ENCODE results near the gene CHST4.
"Not testable (repeated sequence)": the region's sequence is repeated elsewhere in the genome, so short reads cannot be mapped to it uniquely, and the experiment has no call there.

The CHST4 gene

GRCh38 chr16:71572497-71573116 lies 46.4 kb downstream of the CHST4 start:
- TF ChIP-seq ZFX (IDR thresholded peaks at IDR 0.05) = no peak
- TF ChIP-seq, protein P1, sequence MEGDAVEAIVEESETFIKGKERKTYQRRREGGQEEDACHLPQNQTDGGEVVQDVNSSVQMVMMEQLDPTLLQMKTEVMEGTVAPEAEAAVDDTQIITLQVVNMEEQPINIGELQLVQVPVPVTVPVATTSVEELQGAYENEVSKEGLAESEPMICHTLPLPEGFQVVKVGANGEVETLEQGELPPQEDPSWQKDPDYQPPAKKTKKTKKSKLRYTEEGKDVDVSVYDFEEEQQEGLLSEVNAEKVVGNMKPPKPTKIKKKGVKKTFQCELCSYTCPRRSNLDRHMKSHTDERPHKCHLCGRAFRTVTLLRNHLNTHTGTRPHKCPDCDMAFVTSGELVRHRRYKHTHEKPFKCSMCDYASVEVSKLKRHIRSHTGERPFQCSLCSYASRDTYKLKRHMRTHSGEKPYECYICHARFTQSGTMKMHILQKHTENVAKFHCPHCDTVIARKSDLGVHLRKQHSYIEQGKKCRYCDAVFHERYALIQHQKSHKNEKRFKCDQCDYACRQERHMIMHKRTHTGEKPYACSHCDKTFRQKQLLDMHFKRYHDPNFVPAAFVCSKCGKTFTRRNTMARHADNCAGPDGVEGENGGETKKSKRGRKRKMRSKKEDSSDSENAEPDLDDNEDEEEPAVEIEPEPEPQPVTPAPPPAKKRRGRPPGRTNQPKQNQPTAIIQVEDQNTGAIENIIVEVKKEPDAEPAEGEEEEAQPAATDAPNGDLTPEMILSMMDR (conservative IDR thresholded peaks at IDR 0.05) = no peak
- no peak overlapping the region for H3K27ac ChIP-seq

GRCh38 chr16:71573387-71574094 lies 47.3 kb downstream of the CHST4 start:
- TF ChIP-seq ZFX (IDR thresholded peaks at IDR 0.05) = no peak
- TF ChIP-seq, protein P1 (conservative IDR thresholded peaks at IDR 0.05) = no peak
- no peak overlapping the region for H3K27ac ChIP-seq

DNA sequence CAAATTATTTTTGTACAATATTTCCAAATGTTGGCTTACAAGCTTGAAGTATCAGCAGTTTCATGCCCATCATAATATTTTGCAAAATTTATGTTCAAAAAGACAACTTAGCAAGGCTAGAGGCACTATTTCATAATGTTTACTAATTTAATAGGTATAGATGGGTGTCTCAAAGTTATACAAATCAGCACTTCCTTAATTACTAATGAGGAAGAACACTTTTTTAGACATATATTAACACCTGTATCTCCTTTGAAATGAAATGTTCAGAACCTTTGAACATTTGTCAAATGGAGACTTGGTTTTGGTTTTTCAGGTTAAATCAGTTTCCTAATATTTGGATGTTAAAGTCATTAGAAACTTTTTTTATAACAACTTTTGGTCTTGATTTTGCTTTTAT lies 48.5 kb downstream of the CHST4 start:
- no peak overlapping the region for H3K27ac ChIP-seq
- TF ChIP-seq ZFX (IDR thresholded peaks at IDR 0.05) = no peak
- TF ChIP-seq, protein P1 (conservative IDR thresholded peaks at IDR 0.05) = no peak

DNA sequence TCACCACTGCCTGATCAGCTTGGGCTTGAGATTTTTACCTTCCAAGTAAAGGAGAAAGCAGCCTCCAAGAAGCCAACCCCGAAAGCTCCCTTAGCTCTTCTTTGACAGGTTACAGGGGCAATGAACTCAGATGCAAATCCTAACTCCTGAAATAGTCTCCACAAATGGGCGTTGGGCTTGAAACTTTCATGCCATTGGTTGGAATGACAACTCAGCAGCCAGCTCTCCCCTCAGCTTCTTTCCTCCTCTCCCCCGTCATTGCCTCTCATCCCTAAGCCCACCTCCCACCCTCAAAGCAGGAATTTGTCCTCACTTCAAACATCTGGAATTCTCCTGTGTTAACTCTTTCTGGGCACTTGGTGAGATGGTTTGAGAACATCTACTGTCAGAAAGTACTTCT lies 50.7 kb downstream of the CHST4 start, which contains the start of gene TAT:
Gene TAT (minus strand): TSS at position 122 of the 400 bp plus-strand sequence. CDS start 677 bp downstream, outside the sequence.
- TF ChIP-seq ZFX (IDR thresholded peaks at IDR 0.05) = no peak
- TF ChIP-seq, protein P1 (conservative IDR thresholded peaks at IDR 0.05) = no peak
- no peak within 1 kb of the TSS for H3K27ac ChIP-seq

- not testable (repeated sequence) for H3K27ac ChIP-seq
Measured at GRCh38 chr16:71582553-71582848, 56.3 kb downstream of the CHST4 start.

DNA sequence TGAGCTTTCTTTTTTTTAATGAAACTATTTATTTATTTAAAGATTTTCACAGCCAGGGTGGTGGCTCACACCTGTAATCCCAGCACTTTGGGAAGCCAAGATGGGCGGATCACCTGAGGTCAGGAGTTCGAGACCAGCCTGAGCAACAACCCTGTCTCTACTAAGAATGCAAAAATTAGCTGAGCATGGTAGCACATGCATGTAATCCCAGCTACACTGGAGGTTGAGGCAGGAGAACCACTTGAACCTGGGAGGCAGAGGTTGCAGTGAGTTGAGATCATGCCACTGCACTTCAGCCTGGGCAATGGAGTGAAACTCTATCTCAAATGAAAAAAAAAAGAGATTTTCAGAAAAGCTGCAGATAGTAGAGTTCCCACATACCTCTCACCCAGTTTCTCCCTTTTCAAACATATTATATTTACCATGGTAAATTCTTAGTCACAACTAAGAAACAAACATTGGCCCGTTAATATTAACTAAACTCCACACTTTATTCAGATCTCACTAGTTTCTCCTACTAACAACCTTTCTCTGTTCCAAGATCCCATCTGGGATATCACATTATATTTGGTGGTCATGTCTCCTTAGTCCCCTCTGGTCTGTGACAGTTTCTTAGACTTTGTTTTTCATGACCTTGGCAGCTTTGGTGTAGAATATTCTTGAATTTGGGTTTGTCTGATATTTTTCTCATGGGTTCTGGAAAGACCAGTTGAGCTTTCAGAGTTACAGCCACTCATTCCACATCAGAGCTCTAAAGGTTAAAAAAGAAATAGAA lies 58.5 kb downstream of the CHST4 start:
- TF ChIP-seq, protein P1 (conservative IDR thresholded peaks at IDR 0.05) = no peak
- no peak for TF ChIP-seq ZFX (IDR thresholded peaks at IDR 0.05)
- H3K27ac ChIP-seq = peak overlapping the region; percentile 56; the same call in 1 of the 2 replicates

DNA sequence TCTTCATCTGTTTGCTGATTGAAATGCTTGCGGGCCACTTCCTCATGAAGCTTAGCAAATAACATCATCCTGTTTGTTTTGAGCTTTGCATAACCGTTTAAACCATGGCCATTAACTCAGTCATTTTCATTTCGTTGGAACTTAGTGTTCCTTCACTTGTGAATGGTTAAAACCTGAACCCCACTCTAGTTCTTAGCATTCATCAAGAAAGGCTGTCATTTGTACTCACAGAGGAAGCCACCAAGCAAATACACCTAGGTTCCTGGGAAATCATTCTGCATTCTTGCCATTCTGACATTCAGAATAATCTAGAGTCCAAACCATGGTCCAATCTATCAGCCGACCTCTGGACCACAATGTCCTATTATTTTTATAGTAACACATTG lies 59.1 kb downstream of the CHST4 start:
- TF ChIP-seq, protein P1 (conservative IDR thresholded peaks at IDR 0.05) = no peak
- no peak for TF ChIP-seq ZFX (IDR thresholded peaks at IDR 0.05)
- no peak overlapping the region for H3K27ac ChIP-seq

Measured in C4-2B (cell line).